HepG2 (cell line): ENCODE results near the gene B4GALT5. TPM values are rescaled to one million over a fixed set of nuclear protein-coding genes. Genes with fewer than 3 reads are reported as not detected.

Experiments
- BRD4 ChIP-seq: sonication (generic); formaldehyde crosslinking; IDR thresholded peaks from 2 replicates; pipeline ENCODE4 v1.4.0; 2020; ENCODE audit warnings: missing genetic modification reagents
- GPBP1L1 ChIP-seq: sonication (generic); formaldehyde crosslinking; IDR thresholded peaks from 2 replicates; pipeline ENCODE4 v1.5.0; 2020; ENCODE audit warnings: mild to moderate bottlenecking, missing genetic modification reagents
- IKZF4 ChIP-seq: sonication (generic); formaldehyde crosslinking; IDR thresholded peaks from 2 replicates; pipeline ENCODE4 v1.5.1; 2020; ENCODE audit warnings: borderline replicate concordance, mild to moderate bottlenecking, low read depth, missing genetic modification reagents; ENCODE audit errors: not compliant biosample characterization
- JDP2 ChIP-seq: sonication (generic); formaldehyde crosslinking; IDR thresholded peaks from 2 replicates; pipeline ENCODE4 v1.8.1; 2022; ENCODE audit warnings: missing genetic modification reagents, borderline replicate concordance
- LCORL ChIP-seq, 2 experiments: fragments of 450-650 bp in 1 of 2; sonication (generic) in 1 of 2; formaldehyde crosslinking in 1 of 2; IDR thresholded peaks; 2 replicates each; pipeline versions ENCODE4 v1.5.0 to v1.6.1; 2017 to 2020; ENCODE audit warnings: antibody characterized with exemption in 1 of 2, missing genetic modification reagents in 1 of 2
- NFRKB ChIP-seq: fragments of 450-650 bp; IDR thresholded peaks from 2 replicates; pipeline ENCODE4 v1.6.1; 2017
- REL ChIP-seq: sonication (generic); formaldehyde crosslinking; conservative IDR thresholded peaks from 2 replicates; pipeline ENCODE4 v1.8.0; 2022; ENCODE audit warnings: mild to moderate bottlenecking, missing genetic modification reagents, moderate library complexity
- SP140L ChIP-seq: sonication (generic); formaldehyde crosslinking; IDR thresholded peaks from 2 replicates; pipeline ENCODE4 v1.4.0; 2020; ENCODE audit warnings: missing genetic modification reagents, borderline replicate concordance
- TGIF2 ChIP-seq: IDR thresholded peaks from 2 replicates; pipeline ENCODE4 v1.6.1; 2016; ENCODE audit warnings: control low read depth, missing compliant biosample characterization
- ZBED4 ChIP-seq: sonication (generic); formaldehyde crosslinking; IDR thresholded peaks from 2 replicates; pipeline ENCODE4 v1.4.0; 2020; ENCODE audit warnings: missing genetic modification reagents, borderline replicate concordance
- ZBTB21 ChIP-seq: sonication (generic); formaldehyde crosslinking; IDR thresholded peaks from 2 replicates; pipeline ENCODE4 v1.4.0; 2020; ENCODE audit warnings: missing genetic modification reagents
- ZBTB8A ChIP-seq: sonication (generic); formaldehyde crosslinking; IDR thresholded peaks from 2 replicates; pipeline ENCODE4 v1.4.0; 2020; ENCODE audit warnings: mild to moderate bottlenecking, low read depth, missing genetic modification reagents, borderline replicate concordance
- ZKSCAN8 ChIP-seq: IDR thresholded peaks from 2 replicates; pipeline ENCODE4 v1.6.1; 2016; ENCODE audit warnings: borderline replicate concordance, missing genetic modification reagents, missing compliant biosample characterization
- ZNF136 ChIP-seq: sonication (generic); formaldehyde crosslinking; IDR thresholded peaks from 2 replicates; pipeline ENCODE4 v1.8.1; 2022; ENCODE audit warnings: low read depth, mild to moderate bottlenecking, moderate library complexity, missing genetic modification reagents
- ZNF296 ChIP-seq: sonication (generic); formaldehyde crosslinking; conservative IDR thresholded peaks from 2 replicates; pipeline ENCODE4 v1.5.0; 2020; ENCODE audit warnings: mild to moderate bottlenecking, missing genetic modification reagents
- ZNF33A ChIP-seq: sonication (generic); formaldehyde crosslinking; IDR thresholded peaks from 2 replicates; pipeline ENCODE4 v1.5.1; 2020; ENCODE audit warnings: missing genetic modification reagents, mild to moderate bottlenecking, moderate library complexity, borderline replicate concordance
- ZNF563 ChIP-seq: sonication (generic); formaldehyde crosslinking; IDR thresholded peaks from 2 replicates; pipeline ENCODE4 v1.8.0; 2022; ENCODE audit warnings: mild to moderate bottlenecking, moderate library complexity, missing genetic modification reagents
- ZNF576 ChIP-seq: sonication (generic); formaldehyde crosslinking; IDR thresholded peaks from 2 replicates; pipeline ENCODE4 v1.4.0; 2020; ENCODE audit warnings: mild to moderate bottlenecking, missing genetic modification reagents
- ZNF644 ChIP-seq: IDR thresholded peaks from 2 replicates; pipeline ENCODE4 v1.6.1; 2016; ENCODE audit warnings: low read depth
- ZNF660 ChIP-seq: sonication (generic); formaldehyde crosslinking; IDR thresholded peaks from 2 replicates; pipeline ENCODE4 v1.5.1; 2020; ENCODE audit warnings: mild to moderate bottlenecking, low read depth, missing genetic modification reagents, borderline replicate concordance
- ZNF709 ChIP-seq: sonication (generic); formaldehyde crosslinking; IDR thresholded peaks from 2 replicates; pipeline ENCODE4 v1.5.0; 2020; ENCODE audit warnings: mild to moderate bottlenecking, missing genetic modification reagents
- ZNF781 ChIP-seq: sonication (generic); formaldehyde crosslinking; IDR thresholded peaks from 2 replicates; pipeline ENCODE4 v1.5.1; 2020; ENCODE audit warnings: borderline replicate concordance, mild to moderate bottlenecking, missing genetic modification reagents; ENCODE audit errors: not compliant biosample characterization
- ZNF878 ChIP-seq: sonication (generic); formaldehyde crosslinking; IDR thresholded peaks from 2 replicates; pipeline ENCODE4 v1.8.1; 2023; ENCODE audit warnings: mild to moderate bottlenecking, missing genetic modification reagents, moderate library complexity
- ZNF883 ChIP-seq: sonication (generic); formaldehyde crosslinking; IDR thresholded peaks from 2 replicates; pipeline ENCODE4 v1.5.1; 2020; ENCODE audit warnings: mild to moderate bottlenecking, missing genetic modification reagents; ENCODE audit errors: not compliant biosample characterization
- ZSCAN29 ChIP-seq: sonication (generic); formaldehyde crosslinking; conservative IDR thresholded peaks from 2 replicates; pipeline ENCODE4 v1.4.0; 2020; ENCODE audit warnings: mild to moderate bottlenecking, missing genetic modification reagents
- ZSCAN9 ChIP-seq: IDR thresholded peaks from 2 replicates; pipeline ENCODE4 v1.6.1; 2016; ENCODE audit warnings: borderline replicate concordance
- polyA plus RNA-seq, 8 experiments: library from polyadenylated mRNA; depleted of rRNA in 3 of 8; stranded (reverse) in 7 of 8; unstranded in 1 of 8; fragments of >200 nt; fragmentation: Illumina TruSeq in 4 of 8; extraction: Trizol in 4 of 8; gene quantifications; 2 replicates each; pipeline versions ENCODE4 v1.2.1 to v1.2.3, GENCODE V29; 2011 to 2016; ENCODE audit warnings: low read depth in 4 of 8, missing spikeins in 1 of 8, mixed read lengths in 1 of 8; ENCODE audit not compliant: insufficient read depth in 1 of 8
- total RNA-seq, 5 experiments: library from RNA; depleted of rRNA; stranded (reverse); fragments of >200 nt; fragmentation: Illumina TruSeq; extraction: Trizol; gene quantifications; 2 replicates each; pipeline ENCODE4 v1.2.3, GENCODE V29; 2016; ENCODE audit warnings: low read depth in 1 of 5

B4GALT5 gene
- total and polyA plus RNA-seq, 2 of the 13 experiments (the other 11 are each of a cell fraction or from before 2014, with no cell fraction given) = 27.3 to 30.9 TPM

GRCh38 chr20:49612127-49612738 lies 101.4 kb downstream of the B4GALT5 start (continued):
- no peak for TF ChIP-seq NFRKB
- TF ChIP-seq ZNF576 (CRISPR knock-in tag) = no peak
- TF ChIP-seq ZBED4 = 0 out of 2 replicates have a peak, but pooled peaks have one; percentile 36
- TF ChIP-seq ZNF878 = no peak
- TF ChIP-seq REL = no peak
- peak; percentile 89; the same call in 1 of the 2 replicates for TF ChIP-seq TGIF2 (CRISPR knock-in tag)
- TF ChIP-seq LCORL (IDR thresholded peaks at IDR 0.05) = no peak
- no peak for TF ChIP-seq LCORL (CRISPR knock-in tag; IDR thresholded peaks at IDR 0.05)
- TF ChIP-seq ZKSCAN8 = no peak
- no peak for TF ChIP-seq GPBP1L1
- TF ChIP-seq ZNF563 (CRISPR knock-in tag) = no peak
- no peak for TF ChIP-seq ZNF33A (CRISPR knock-in tag)
- no peak for TF ChIP-seq JDP2 (CRISPR knock-in tag)
- TF ChIP-seq IKZF4 (CRISPR knock-in tag) = peak; percentile 53
- TF ChIP-seq ZNF296 (CRISPR knock-in tag) = no peak
- TF ChIP-seq ZBTB8A (CRISPR knock-in tag) = no peak
- TF ChIP-seq ZNF709 (CRISPR knock-in tag) = no peak
- TF ChIP-seq SP140L = no peak
- TF ChIP-seq ZNF660 (CRISPR knock-in tag) = no peak
- peak; percentile 84 for TF ChIP-seq ZNF644
- TF ChIP-seq ZSCAN9 (CRISPR knock-in tag) = no peak
- TF ChIP-seq ZNF883 (CRISPR knock-in tag) = peak; percentile 69
- TF ChIP-seq BRD4 = peak; percentile 80
- TF ChIP-seq ZSCAN29 = no peak
- peak; percentile 51; the same call in 1 of the 2 replicates for TF ChIP-seq ZNF136 (CRISPR knock-in tag)
- no peak for TF ChIP-seq ZNF781 (CRISPR knock-in tag)
- no peak for TF ChIP-seq ZBTB21
